Muscle layer of duodenum (tissue), 2 donors: ENCODE measurements around the gene TMEM183A.

Experiments used
- H3K27ac ChIP-seq: one replicate; pipeline ENCODE4 v1.7.0; 2013; ENCODE audit warnings: mild to moderate bottlenecking, low read length
- H3K27me3 ChIP-seq: one replicate; pipeline ENCODE4 v1.7.0; 2013; ENCODE audit warnings: low read depth, mild to moderate bottlenecking, control low read depth, low read length
- H3K36me3 ChIP-seq, 2 donors: one replicate each; pipeline ENCODE4 v1.7.0; 2013; ENCODE audit warnings: low read length in 2 of 2, control low read depth in 1 of 2, mild to moderate bottlenecking in 1 of 2; ENCODE audit not compliant: insufficient read depth in 2 of 2, control insufficient read depth in 1 of 2
- H3K4me1 ChIP-seq, 2 donors: one replicate each; pipeline ENCODE4 v1.7.0; 2013; ENCODE audit warnings: low read length in 2 of 2, mild to moderate bottlenecking in 2 of 2, control low read depth in 1 of 2, moderate library complexity in 1 of 2; ENCODE audit not compliant: insufficient read depth in 2 of 2, control insufficient read depth in 1 of 2
- H3K4me3 ChIP-seq, 2 donors: one replicate each; pipeline ENCODE4 v1.7.0; 2013; ENCODE audit warnings: low read length in 2 of 2, low read depth in 1 of 2, mild to moderate bottlenecking in 1 of 2
- H3K9me3 ChIP-seq, 2 donors: one replicate each; pipeline ENCODE4 v1.7.0; 2013; ENCODE audit warnings: low read length in 2 of 2, control low read depth in 1 of 2, mild to moderate bottlenecking in 1 of 2; ENCODE audit not compliant: control insufficient read depth in 1 of 2
- donor health status: healthy.

Gene TMEM183A, protein sequence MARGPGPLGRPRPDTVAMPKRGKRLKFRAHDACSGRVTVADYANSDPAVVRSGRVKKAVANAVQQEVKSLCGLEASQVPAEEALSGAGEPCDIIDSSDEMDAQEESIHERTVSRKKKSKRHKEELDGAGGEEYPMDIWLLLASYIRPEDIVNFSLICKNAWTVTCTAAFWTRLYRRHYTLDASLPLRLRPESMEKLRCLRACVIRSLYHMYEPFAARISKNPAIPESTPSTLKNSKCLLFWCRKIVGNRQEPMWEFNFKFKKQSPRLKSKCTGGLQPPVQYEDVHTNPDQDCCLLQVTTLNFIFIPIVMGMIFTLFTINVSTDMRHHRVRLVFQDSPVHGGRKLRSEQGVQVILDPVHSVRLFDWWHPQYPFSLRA

DNA sequence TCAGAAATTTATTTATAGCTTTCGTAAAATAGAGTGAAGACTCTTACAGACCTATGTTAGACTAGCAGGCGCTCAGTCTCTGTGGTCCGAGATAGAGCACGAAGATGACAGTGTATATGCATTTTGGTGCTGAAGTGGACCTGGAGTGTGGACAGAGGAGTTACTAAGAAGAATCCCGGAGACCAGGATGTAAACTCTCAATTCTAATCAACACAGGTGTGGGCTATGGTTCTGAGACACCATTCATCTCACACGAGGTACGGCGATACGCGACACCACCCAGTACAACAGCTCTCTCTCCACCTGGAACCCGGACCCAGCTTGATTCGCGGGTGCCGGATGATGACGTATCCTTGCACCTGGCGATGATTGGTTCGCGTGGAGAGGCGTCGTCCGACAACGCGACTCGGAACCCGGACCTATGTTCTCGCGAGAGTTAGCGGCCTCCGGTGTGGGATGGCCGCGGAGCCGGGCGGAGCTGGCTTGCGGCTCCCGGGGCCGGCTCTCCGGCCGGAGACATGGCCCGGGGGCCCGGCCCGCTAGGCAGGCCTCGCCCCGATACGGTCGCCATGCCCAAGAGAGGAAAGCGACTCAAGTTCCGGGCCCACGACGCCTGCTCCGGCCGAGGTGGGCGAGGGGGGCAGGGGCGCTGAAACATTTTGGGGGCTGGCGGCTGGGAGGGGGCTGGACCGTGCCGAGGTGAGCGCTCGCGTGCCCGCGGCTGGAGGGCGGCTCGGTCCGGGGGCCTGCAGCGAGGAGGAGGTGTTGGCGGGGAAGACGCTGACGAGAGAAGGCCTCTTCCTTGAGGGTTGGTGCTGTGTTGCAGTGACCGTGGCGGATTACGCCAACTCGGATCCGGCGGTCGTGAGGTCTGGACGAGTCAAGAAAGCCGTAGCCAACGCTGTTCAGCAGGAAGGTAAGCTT lies at the start of gene TMEM183A:
TSS of gene TMEM183A (plus strand) at position 427 of the 924 bp plus-strand sequence. CDS start at position 519, 92 bp downstream.
- no peaks in the 10 kb centered on the region for H3K27me3 ChIP-seq
- H3K4me1 ChIP-seq: peaks cover 8 to 28% of the 10 kb centered on the region in 2 donors
- H3K4me3 ChIP-seq: peak within 1 kb of the TSS; percentile 93 to 94
- no peaks in the 10 kb centered on the region for H3K9me3 ChIP-seq
- H3K27ac ChIP-seq: peak within 1 kb of the TSS; percentile 99
- peaks cover 18 to 21% of the 10 kb centered on the region in 2 donors for H3K36me3 ChIP-seq

- peak within 1 kb of the TSS; percentile 78 to 90 for H3K4me3 ChIP-seq
- peak within 1 kb of the TSS; percentile 76 for H3K27ac ChIP-seq
- H3K27me3 ChIP-seq: no peaks in the 10 kb centered on the region
- H3K4me1 ChIP-seq: peaks cover 14 to 35% of the 10 kb centered on the region in 2 donors
- peaks cover 12 to 17% of the 10 kb centered on the region in 2 donors for H3K36me3 ChIP-seq
- H3K9me3 ChIP-seq: no peaks in the 10 kb centered on the region
These were observed 49.2 kb upstream of the TMEM183A start, which contains the start of gene ADIPOR1 for GRCh38 chr1:202957733-202958543. TSS of gene ADIPOR1 (minus strand) at chr1:202958312. CDS start at chr1:202951070, 7,242 bp downstream.

- H3K4me3 ChIP-seq: peak overlapping the region; percentile 65 to 90
- no peak overlapping the region for H3K27ac ChIP-seq
- no peaks in the 10 kb centered on the region for H3K27me3 ChIP-seq
- H3K9me3 ChIP-seq: no peaks in the 10 kb centered on the region
- H3K36me3 ChIP-seq: peaks cover 19 to 20% of the 10 kb centered on the region in 2 donors
- peaks cover 14 to 35% of the 10 kb centered on the region in 2 donors for H3K4me1 ChIP-seq
These were observed 48.5 kb upstream of the TMEM183A start for GRCh38 chr1:202958544-202959275.

- Histone ChIP-seq H3K27me3 (no peaks in the 10 kb centered on the region), H3K9me3 (no peaks in the 10 kb centered on the region), H3K4me3 (no peak overlapping the region), H3K27ac (no peak overlapping the region), H3K4me1 (peaks cover 14 to 30% of the 10 kb centered on the region in 2 donors), H3K36me3 (peaks cover 22 to 25% of the 10 kb centered on the region in 2 donors)
These were observed 47.9 kb upstream of the TMEM183A start for GRCh38 chr1:202959276-202959620.

DNA sequence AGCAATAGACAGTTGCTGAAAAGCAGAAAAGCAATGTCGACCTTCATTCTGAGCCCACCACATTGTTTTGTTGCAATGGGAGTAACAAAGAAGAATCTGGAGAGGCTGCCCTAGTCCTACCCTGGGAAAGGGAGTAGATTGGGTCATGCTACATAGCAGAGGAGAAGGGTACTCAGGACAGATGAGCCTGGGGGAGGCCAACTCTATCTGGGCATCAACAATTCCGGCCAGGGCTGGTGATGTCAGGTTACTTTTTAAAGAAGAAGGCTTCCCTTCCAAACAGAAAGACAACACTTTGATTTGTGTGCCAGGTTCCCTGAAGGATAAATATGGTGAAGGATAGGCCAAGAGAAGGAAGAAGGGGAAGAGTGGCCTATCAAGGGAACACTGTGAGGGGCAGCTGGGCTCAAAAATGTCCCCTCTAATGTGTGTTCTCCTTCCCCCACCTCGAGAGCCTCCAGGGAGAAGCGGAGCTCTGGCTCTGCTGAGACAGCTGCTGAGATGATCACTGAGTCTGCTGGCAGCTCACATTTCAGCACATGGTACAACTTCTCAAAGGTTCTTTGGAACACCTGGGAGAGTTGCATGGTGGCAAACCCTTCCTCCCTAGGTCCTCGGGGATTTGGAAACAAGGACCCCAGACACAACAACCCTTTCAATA lies 45.8 kb upstream of the TMEM183A start:
- H3K36me3 ChIP-seq: peaks cover 22 to 30% of the 10 kb centered on the region in 2 donors
- H3K4me3 ChIP-seq: no peak overlapping the region
- peaks cover 8 to 21% of the 10 kb centered on the region in 2 donors for H3K4me1 ChIP-seq
- no peaks in the 10 kb centered on the region for H3K27me3 ChIP-seq
- no peaks in the 10 kb centered on the region for H3K9me3 ChIP-seq
- no peak overlapping the region for H3K27ac ChIP-seq

DNA sequence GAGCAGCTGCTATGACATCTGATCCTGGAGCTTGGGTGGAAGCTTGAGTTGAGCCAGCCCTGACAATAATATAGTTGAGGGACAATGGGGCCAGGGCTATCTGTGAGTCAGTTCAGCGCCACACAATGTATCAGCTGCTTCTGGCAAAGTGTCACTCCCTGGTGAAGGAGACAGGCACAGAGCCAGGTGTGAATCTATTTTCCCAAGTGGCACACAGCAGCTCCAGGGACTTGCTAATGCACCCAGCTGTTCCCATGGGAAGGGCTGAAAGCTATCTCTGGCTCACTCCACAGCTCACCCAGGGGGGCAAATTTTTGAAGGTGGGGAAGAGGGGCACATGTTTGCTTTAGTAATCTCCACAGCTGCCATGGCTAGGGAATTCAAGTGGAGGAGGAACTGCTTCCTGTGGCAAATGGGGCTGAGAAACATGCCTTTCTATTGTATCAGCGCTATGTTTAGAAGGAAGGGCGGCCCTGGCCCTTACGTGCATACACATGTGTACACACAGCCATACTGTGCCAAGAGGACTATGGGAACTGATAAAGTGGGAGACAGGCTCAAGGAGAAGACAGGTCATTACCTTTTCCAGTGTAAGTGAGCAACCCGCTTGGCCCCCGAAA lies 42.3 kb upstream of the TMEM183A start:
- H3K36me3 ChIP-seq: peaks cover 22 to 30% of the 10 kb centered on the region in 2 donors
- H3K27ac ChIP-seq: no peak overlapping the region
- H3K27me3 ChIP-seq: no peaks in the 10 kb centered on the region
- no peak overlapping the region for H3K4me3 ChIP-seq
- H3K4me1 ChIP-seq: peaks cover 11% of the 10 kb centered on the region in 2 donors
- no peaks in the 10 kb centered on the region for H3K9me3 ChIP-seq

DNA sequence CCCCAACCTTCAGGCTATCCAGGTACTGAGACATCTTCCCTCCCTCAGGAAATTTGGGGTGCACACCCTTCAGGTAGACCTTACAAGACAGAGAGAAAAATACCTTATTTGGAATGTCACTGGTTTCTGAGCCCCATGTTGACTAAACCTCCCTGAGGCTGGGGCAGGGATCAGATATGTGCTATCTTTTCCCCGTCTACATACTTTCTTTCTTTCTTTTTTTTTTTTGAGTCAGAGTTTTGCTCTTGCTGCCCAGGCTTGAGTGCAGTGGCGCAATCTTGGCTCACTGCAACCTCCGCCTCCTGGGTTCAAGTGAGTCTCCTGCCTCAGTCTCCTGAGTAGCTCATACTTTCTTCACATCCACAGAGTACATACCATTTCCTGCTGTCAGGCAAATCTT lies 41.8 kb upstream of the TMEM183A start:
- no peak overlapping the region for H3K4me3 ChIP-seq
- no peaks in the 10 kb centered on the region for H3K9me3 ChIP-seq
- no peaks in the 10 kb centered on the region for H3K27me3 ChIP-seq
- H3K36me3 ChIP-seq: peaks cover 22 to 30% of the 10 kb centered on the region in 2 donors
- H3K4me1 ChIP-seq: peaks cover 11% of the 10 kb centered on the region in 2 donors
- no peak overlapping the region for H3K27ac ChIP-seq

DNA sequence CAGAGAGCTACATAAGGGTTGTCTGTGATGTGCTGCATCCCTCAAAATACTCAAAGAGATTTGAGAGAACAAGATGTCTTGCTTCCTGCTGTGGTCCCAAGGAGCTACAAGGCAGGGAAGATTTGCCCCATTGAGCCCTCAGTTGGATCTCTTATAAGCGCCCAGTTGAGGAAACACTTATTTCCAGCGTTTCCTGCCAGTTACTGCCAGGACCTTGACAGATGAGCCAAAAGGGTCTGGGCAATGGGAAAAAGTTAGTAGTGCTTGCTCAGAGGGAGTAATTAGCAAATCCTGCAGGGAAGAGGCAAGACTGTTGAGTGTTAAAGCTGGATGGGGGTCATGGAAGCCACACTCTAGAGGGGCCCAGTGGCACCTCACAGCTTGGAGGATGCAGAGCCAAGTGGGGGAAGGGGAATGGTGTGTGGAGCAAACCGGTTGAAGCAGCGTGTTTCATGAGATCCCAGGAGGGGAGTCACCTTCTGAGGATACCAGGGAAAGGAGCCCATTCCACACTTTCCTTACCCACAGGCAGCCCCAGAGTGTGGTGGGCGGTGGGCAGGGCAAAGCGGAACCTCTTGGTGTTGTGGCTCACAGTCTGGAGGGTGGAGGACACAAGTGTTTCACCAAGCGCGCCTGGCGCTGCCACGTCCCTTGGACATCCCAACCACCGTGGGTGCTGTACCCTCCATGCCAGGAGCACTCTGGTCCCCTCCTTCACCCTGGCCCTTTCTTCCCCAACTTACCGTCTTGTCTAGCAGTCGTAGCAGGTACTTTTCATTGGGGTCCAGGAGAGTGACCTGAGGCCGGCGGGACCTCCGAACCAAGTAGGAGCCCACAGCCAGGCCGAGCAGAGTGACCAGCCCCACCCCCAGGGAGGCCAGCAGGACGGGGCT lies 40.9 kb upstream of the TMEM183A start:
- Histone ChIP-seq H3K27ac (peak overlapping the region; percentile 84), H3K4me1 (peaks cover 11% of the 10 kb centered on the region in 2 donors), H3K9me3 (no peaks in the 10 kb centered on the region), H3K4me3 (peak overlapping the region; percentile 71 to 87), H3K36me3 (peaks cover 22 to 30% of the 10 kb centered on the region in 2 donors), H3K27me3 (no peaks in the 10 kb centered on the region)

- H3K27me3 ChIP-seq: no peaks in the 10 kb centered on the region
- peaks cover 11 to 19% of the 10 kb centered on the region in 2 donors for H3K36me3 ChIP-seq
- peak overlapping the region; percentile 56 for H3K27ac ChIP-seq
- no peaks in the 10 kb centered on the region for H3K9me3 ChIP-seq
- H3K4me1 ChIP-seq: peaks cover 11% of the 10 kb centered on the region in 2 donors
- peak overlapping the region; percentile 80 to 87 for H3K4me3 ChIP-seq
These were observed 39.4 kb upstream of the TMEM183A start for GRCh38 chr1:202967684-202968281.
